ENCODE measurements around the gene ZNF709.
A peak's percentile ranks its signal among the peaks of the same experiment; 100 is the strongest.
"Not testable (repeated sequence)": the region's sequence is repeated elsewhere in the genome, so short reads cannot be mapped to it uniquely, and the experiment has no call there.

The ZNF709 gene

GRCh38 chr19:12453495-12453894, 31.1 kb downstream of the ZNF709 start:
- no peak for DNase-seq (ENCODE audit: low read depth)

- peak; percentile 3 for DNase-seq (ENCODE audit: low read depth)
Observed at GRCh38 chr19:12450844-12451243, 33.8 kb downstream of the ZNF709 start.

DNA sequence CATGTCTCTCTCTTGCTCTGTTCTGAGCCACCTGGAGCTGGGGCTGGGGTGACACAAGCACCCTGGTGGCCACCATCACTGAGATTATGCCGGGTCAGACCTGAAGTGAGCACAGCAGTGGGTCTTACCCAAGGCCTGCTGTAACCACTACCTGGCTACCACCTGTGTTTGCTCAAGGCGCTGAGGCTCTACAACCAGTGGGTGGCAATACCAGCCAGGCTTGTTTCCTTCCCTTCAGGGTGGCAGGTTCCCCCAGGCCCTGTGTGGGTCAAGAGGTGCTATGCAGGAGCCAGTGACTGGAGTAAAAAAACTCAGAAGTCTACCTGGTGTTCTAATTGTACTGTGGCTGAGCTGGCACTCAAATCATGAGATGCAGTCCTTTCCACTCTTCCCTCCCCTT, 35.8 kb downstream of the ZNF709 start:
- no peak for DNase-seq (ENCODE audit: low read depth)

- peak; percentile 98 for DNase-seq (ENCODE audit: low read depth)
Observed at GRCh38 chr19:12440541-12441316, 43.9 kb downstream of the ZNF709 start, which contains the start of gene ZNF443. Gene ZNF443 (minus strand): TSS chr19:12441021. CDS start chr19:12440914, 107 bp downstream.

DNA sequence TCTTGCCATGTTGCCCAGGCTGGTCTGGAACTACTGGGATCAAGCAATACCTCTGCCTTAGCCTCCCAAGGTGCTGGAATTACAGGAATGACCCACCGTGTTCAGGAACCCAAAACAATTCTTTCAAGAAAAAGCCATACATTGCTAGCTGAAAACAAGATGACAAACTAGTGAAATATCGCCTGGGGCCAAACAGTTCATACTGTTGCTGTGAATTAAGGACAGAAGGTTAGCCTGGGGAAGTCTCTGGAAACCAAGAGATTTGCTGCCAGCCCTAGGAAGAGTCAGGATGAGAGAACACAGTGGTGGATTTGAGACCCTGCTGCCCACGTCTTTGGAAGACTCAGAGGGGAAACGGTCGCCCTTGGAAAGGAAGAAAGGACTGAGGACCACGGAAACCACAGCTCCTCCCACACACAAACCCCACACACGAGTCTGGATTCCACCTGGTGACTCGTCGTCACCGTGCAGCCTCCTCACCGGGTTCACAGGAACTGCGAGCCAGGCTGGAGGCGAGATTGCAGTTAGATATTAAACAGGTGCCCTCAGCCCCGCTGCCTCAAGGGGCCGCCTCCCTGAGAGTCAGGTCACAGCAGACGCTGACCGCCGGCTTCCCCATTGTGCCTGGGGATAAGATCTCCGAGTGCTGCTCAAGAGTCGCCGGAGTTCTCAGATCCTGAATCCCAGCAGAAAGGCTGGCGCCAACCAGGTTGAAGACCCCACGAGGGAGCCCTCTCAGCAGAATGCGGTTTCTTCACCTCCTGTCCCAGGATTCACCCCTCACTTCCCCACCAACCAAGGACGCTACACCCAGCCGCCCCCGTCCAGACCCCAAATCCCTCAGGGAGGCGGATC, 44.7 kb downstream of the ZNF709 start:
- peak; percentile 11 for DNase-seq (ENCODE audit: low read depth)

DNA sequence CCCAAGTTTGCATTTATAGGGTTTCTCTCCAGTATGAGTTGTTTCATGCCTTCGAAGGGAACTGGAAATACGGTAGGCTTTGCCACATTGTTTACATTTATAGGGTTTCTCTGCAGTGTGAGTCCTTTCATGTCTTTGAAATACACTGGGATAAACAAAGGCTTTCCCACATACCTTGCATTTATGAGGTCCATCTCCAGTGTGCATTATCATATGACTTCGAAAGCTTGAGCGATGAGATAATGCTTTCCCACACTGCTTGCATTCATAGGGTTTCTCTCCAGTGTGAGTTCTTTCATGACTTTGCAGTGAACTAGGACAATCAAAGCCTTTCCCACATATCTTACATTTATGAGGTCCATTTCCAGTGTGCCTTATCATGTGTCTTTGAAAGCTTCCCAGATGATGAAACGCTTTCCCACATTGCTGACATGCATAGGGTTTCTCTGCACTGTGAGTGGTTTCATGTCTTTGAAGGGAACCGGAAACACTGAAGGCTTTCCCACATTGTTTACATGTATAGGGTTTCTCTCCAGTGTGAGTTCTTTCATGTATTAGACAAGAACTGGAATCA, 53.8 kb downstream of the ZNF709 start:
- DNase-seq (ENCODE audit: low read depth): not testable (repeated sequence)

DNA sequence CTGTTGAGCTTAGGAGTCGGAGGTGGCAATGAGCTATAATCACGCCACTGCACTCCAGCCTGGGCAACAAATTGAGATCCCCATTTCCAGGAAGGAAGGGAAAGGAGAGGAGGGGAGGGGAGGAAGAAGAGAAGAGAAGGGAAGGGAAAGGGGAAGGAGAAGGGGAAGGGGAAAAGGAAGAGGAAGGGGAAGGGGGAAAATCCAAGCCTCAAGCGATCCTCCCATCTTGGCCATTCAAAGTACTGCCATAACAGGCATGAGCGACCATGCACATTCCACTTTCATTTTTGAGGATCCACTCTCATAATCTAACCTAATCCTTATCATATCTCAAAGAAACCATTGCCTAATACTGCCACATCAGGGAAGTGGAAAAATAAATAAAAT, 58.7 kb downstream of the ZNF709 start:
- no peak for DNase-seq (ENCODE audit: low read depth)

DNA sequence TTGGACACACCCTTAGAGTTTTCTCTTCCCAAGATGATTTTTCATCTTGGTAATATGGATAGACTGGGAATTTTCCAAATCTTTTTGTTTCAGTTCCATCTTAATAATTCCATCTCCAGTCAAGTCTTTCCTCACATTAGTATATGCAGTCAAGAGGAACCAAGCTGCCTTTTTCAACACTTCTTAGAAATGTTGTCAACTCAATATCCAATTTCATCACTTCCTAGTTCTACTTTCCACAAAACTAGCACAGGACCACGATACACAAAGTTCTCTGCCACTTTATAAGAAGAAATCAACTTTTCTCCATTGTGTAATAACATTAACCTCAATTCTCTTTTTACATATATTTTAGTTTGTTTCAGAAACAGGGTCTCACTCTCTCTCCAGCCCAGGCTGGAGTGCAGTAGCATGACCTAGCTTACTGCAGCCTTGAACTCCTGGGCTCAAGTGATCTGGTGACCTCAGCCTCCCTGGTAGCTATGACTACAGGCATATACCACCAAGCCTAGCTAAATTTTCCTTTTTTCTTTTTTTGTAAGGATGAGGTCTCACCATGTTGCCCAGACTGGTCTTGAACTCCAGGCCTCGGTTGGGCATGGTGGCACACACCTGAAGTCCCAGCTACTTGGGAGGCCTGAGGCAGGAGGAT, 59.3 kb downstream of the ZNF709 start:
- DNase-seq (ENCODE audit: low read depth): no peak

DNA sequence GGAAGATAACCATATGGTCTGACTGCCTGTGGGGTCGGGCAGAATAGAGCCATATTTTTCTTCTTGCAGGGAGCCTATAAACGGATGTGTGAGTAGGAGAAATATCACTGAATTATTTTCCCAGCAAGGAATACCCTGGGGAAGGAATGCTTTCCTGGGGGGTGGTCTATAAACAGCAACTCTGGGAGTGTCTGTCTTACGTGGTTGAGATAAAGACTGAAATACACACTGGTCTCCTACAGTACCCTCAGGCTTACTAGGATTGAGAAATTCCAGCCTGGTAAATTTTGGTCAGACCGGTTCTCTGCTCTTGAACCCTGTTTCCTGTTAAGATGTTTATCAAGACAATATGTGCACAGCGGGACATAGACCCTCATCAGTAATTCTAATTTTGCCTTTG, 67.3 kb downstream of the ZNF709 start:
- not testable (repeated sequence) for DNase-seq (ENCODE audit: low read depth)

DNA sequence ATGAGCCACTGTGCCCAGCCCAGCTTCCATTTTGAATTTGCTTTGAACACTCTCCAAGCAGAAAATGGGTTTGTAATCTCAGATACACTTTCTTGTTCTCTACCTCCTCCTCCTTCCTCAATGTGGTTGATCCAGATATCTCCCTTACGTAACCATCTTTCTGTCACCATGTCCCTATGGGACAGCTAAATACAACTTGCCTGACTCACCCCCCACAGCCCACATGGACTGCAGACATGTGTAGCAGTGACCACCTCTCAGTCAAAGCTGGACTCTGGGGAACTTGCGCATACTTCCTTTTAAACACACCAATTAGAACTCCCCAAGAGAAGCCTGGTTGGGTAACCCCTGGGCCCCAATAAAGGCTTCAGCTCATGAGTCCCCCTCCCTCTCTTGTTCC, 72.7 kb downstream of the ZNF709 start:
- no peak for DNase-seq (ENCODE audit: low read depth)
